H7 (cell line): ENCODE measurements around the gene AHR. TPM values are rescaled to one million over a fixed set of nuclear protein-coding genes. Genes with fewer than 3 reads are reported as not detected.

Experiments
- DNase-seq: peaks from one replicate; pipeline ENCODE4 v3.0.0; 2012
- H3K27me3 ChIP-seq: 2 replicates; pipeline ENCODE4 v1.6.0; 2011; ENCODE audit warnings: mild to moderate bottlenecking, low read length; ENCODE audit not compliant: control insufficient read depth, insufficient read depth
- H3K36me3 ChIP-seq: replicated peaks from 2 replicates; pipeline ENCODE4 v1.5.1; 2011; ENCODE audit warnings: low read length; ENCODE audit not compliant: control insufficient read depth, insufficient read depth
- H3K4me3 ChIP-seq: 2 replicates; pipeline ENCODE4 v1.5.1; 2011; ENCODE audit warnings: low read depth, mild to moderate bottlenecking, control low read depth, low read length, moderate library complexity; ENCODE audit not compliant: insufficient read depth
- total RNA-seq: library from RNA; depleted of rRNA; stranded (reverse); fragments of >200 nt; shearing (Covaris generic); gene quantifications from 2 replicates; pipeline ENCODE4 v1.2.3, GENCODE V29; 2014

Gene AHR
- total RNA-seq, 1 experiment from 2014 or later, result 5.3 TPM

DNA sequence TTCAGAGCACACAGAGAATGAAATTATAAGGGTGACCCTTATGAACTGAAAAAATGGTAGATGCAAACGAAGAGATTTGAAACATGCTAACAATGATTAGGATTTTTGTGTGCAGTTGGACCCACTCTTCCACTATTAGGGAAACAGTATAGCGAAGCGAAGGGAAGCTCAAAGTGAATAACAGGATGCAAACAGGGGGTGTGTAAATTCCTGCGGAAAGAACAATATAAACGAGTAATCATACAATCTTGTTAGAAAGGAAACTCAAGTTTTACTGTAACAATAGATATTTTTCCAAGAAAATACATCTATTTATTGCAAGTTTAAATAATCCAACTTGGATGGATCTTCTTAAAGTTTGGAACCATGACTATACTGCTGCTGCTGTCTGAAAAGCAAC lies 14.7 kb downstream of the AHR start:
- Histone ChIP-seq H3K4me3 (no peak overlapping the region), H3K27me3 (no peaks in the 10 kb centered on the region), H3K36me3 (no peaks in the 10 kb centered on the region)
- no peak for DNase-seq

- no peak overlapping the region for H3K4me3 ChIP-seq
- H3K27me3 ChIP-seq, result no peaks in the 10 kb centered on the region
- DNase-seq, result no peak
- H3K36me3 ChIP-seq, result no peaks in the 10 kb centered on the region
Measured at GRCh38 chr7:17315974-17316373, 17.5 kb downstream of the AHR start.

DNA sequence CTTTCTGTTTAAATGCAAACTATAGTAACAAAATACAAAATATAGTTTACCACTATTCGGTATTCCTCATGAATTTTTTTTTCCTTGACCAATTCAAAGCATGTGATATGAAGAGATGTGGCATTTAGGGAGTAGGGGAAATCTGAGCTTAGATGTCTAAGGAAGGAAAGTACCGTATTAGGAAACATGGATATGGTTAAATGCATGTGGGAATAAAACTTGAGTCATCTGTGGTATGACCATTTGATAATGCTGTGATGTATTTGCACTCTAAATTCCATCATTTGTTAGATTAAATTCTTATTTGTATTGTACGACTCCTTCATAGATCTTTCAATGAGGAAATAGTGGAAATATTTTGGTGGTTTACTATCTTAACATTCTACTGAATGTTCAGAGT lies 19.7 kb downstream of the AHR start:
- Histone ChIP-seq H3K36me3 (no peaks in the 10 kb centered on the region), H3K4me3 (no peak overlapping the region), H3K27me3 (no peaks in the 10 kb centered on the region)
- DNase-seq, result no peak

DNA sequence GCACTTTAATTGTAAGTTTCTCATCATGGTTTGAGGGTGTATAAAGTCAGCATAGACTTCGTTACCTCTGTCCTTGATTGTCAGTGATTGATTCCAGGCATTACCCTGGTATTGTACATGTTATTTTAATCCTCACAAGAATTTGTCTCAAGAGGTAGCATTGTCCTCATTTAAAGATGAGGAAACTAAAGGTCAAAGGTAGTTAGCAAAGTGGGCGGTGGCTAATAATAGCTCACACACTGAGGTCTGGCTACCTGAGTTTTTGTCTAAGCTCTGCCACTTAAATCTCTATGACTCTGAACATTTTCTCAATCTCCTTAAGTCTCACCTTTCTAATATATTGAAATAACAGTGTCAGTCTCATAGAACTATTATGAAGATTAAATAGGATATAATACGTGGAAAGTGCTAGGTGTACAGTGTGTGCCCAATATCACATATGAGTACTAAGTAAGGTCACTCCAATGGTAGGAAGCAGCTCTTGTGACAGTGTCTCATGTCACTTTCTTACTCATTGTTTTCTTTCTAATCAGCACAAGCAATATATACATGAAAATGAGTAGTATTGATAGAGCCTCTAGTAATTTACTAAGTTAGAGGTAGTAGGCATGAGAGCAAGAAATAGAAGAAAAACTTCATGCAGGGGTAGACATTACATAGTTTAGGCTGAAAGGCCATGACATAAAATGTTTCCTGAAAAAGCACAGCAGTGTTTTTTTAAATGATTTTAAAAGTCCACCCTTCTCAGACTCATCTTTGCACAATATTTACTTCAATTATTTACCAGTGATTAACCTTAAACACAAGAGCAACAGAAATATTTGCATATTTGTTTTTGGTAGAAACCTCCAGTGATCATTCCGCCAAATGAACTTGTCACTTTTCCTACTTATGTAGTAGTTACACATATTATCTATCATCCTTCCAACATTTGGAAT lies 21.0 kb downstream of the AHR start:
- no peak for DNase-seq
- no peak overlapping the region for H3K4me3 ChIP-seq

GRCh38 chr7:17320102-17320497 lies 21.6 kb downstream of the AHR start:
- no peaks in the 10 kb centered on the region for H3K27me3 ChIP-seq
- H3K36me3 ChIP-seq, result no peaks in the 10 kb centered on the region
- no peak overlapping the region for H3K4me3 ChIP-seq
- no peak for DNase-seq

More for the DNA sequence above, 21.0 kb downstream of the AHR start:
- Histone ChIP-seq H3K27me3 (no peaks in the 10 kb centered on the region), H3K36me3 (no peaks in the 10 kb centered on the region)

GRCh38 chr7:17320657-17321056 lies 22.2 kb downstream of the AHR start:
- H3K36me3 ChIP-seq, result no peaks in the 10 kb centered on the region
- H3K27me3 ChIP-seq, result no peaks in the 10 kb centered on the region
- H3K4me3 ChIP-seq, result no peak overlapping the region
- no peak for DNase-seq

DNA sequence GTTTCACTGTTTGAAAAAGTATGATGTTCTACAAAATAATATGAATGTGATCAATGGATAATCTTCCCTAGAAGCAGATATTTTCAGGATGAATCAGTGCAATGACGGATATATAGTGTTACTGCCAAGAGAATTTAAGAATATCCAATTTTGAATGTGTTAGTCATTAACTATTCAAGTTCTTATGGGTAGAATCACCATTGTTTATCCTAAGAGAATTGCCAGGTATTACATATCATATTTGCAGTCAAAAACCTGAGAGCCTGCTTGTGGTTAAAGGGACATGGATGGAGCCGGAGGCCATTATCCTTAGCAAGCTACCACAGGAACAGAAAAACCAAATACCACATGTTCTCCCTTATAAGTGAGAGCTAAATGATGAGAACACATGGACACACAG lies 26.9 kb downstream of the AHR start:
- Histone ChIP-seq H3K4me3 (no peak overlapping the region), H3K36me3 (no peaks in the 10 kb centered on the region), H3K27me3 (no peaks in the 10 kb centered on the region)
- DNase-seq, result no peak

DNA sequence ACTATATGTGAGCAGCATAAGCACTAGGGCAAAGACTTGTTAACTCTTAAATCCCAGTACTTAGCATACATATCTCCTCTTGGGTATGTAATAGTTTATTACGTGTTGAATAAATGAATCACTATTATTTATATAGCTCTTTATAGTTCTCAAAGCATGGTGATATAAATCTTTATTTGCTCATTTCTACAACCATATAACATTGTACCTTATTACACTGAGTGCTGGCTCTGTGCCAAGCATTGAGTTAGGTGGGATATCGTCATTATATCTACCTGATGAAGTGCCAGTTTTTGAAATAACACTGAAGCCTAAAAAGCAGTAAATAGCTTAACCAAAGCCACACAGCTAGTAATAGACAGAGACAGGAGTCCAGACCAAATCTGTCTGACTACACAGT lies 27.9 kb downstream of the AHR start:
- no peak for DNase-seq
- no peak overlapping the region for H3K4me3 ChIP-seq
- no peaks in the 10 kb centered on the region for H3K27me3 ChIP-seq
- no peaks in the 10 kb centered on the region for H3K36me3 ChIP-seq

GRCh38 chr7:17328641-17329040 lies 30.2 kb downstream of the AHR start:
- DNase-seq, result no peak
- no peak overlapping the region for H3K4me3 ChIP-seq
- no peaks in the 10 kb centered on the region for H3K36me3 ChIP-seq
- H3K27me3 ChIP-seq, result no peaks in the 10 kb centered on the region

DNA sequence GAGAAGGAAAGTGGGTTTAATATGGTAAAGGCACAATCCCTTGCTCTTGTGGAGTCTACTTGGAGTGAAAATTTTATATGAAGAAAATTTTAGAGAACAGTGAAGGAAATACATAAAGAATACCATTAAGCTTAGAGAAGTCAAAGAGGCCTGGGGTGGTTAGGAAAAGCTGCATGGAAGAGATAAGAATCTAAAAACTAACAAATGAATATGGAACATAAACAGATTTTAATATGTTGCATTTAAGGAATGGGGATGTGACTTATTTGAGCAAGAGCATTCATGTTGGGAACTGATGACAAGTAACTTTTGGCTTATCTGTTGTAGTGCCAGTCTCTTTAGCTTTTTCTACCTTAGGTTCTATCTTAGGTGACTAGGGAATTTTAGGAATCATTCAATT lies 31.0 kb downstream of the AHR start:
- no peak overlapping the region for H3K4me3 ChIP-seq
- DNase-seq, result no peak
- no peaks in the 10 kb centered on the region for H3K36me3 ChIP-seq
- H3K27me3 ChIP-seq, result no peaks in the 10 kb centered on the region

DNA sequence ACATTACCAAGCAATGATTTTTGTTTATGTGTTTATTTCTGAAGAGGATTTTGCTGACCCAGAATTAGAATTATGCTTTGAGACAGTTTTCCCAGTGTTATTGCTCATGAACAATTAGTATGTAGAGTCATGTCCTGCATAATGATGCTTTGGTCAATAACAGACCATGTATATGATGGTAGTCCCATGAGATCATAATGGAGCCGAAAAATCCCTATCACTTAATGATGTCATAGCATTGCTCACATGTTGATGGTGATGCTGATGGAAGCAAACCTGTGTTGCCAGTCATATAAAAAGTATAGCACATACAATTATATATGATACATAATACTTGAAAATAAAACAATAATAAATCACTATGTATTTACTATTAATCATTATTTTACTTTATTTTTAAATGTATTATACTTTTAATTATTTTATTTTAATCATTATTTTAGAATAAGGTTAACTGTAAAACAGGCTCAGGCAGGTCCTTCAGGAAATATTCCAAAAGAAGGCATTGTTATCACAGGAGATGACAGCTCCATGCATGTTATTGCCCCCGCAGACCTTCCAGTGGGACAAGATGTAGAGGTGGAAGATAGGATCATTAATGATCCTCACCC lies 33.5 kb downstream of the AHR start:
- Histone ChIP-seq H3K36me3 (no peaks in the 10 kb centered on the region), H3K27me3 (no peaks in the 10 kb centered on the region), H3K4me3 (no peak overlapping the region)
- DNase-seq, result no peak

DNA sequence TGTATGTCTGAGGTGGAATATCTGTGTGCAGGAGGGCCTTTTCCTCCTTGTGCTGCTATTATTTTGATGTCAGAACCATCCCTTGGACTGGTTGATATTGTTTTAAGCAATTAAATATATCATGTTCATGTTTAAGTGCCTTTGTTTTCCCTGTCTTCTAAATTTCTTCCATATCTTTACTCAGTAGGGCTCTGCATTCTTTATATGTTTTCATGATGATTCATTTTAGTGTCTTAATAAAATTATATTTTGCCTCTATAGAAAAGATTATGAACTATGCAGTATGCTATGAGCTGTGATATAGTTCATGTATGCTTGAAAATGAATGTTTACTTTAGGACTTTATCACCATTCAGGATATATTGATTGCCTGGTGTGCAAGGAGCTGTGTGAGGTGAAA lies 34.8 kb downstream of the AHR start:
- no peak overlapping the region for H3K4me3 ChIP-seq
- DNase-seq, result no peak
- H3K36me3 ChIP-seq, result no peaks in the 10 kb centered on the region
- H3K27me3 ChIP-seq, result no peaks in the 10 kb centered on the region

GRCh38 chr7:17336168-17336567 lies 37.7 kb downstream of the AHR start:
- Histone ChIP-seq H3K36me3 (no peaks in the 10 kb centered on the region), H3K4me3 (no peak overlapping the region), H3K27me3 (no peaks in the 10 kb centered on the region)
- DNase-seq, result no peak

GRCh38 chr7:17339139-17339538 lies 40.7 kb downstream of the AHR start:
- DNase-seq, result no peak
- Histone ChIP-seq H3K4me3 (no peak overlapping the region), H3K36me3 (no peaks in the 10 kb centered on the region), H3K27me3 (no peaks in the 10 kb centered on the region)

- DNase-seq, result no peak
- H3K27me3 ChIP-seq, result no peaks in the 10 kb centered on the region
- no peaks in the 10 kb centered on the region for H3K36me3 ChIP-seq
- H3K4me3 ChIP-seq, result no peak overlapping the region
Measured at GRCh38 chr7:17339952-17340351, 41.5 kb downstream of the AHR start.
